ENCODE measurements around the gene ADK.

- TF ChIP-seq CTCF (conservative IDR thresholded peaks at IDR 0.05; ENCODE audit: low read length) (no peak), EZH2phosphoT487 (IDR thresholded peaks at IDR 0.05; ENCODE audit: borderline replicate concordance, low read depth, low read length) (no peak)
Measured at GRCh38 chr10:74634995-74635536, 484.0 kb downstream of the ADK start.

Data from OCI-LY7 (cell line).